ENCODE measurements around the gene CEP78.

CEP78 gene

GRCh38 chr9:78314953-78315870, 79.3 kb downstream of the CEP78 start:
- no peak for DNase-seq

DNA sequence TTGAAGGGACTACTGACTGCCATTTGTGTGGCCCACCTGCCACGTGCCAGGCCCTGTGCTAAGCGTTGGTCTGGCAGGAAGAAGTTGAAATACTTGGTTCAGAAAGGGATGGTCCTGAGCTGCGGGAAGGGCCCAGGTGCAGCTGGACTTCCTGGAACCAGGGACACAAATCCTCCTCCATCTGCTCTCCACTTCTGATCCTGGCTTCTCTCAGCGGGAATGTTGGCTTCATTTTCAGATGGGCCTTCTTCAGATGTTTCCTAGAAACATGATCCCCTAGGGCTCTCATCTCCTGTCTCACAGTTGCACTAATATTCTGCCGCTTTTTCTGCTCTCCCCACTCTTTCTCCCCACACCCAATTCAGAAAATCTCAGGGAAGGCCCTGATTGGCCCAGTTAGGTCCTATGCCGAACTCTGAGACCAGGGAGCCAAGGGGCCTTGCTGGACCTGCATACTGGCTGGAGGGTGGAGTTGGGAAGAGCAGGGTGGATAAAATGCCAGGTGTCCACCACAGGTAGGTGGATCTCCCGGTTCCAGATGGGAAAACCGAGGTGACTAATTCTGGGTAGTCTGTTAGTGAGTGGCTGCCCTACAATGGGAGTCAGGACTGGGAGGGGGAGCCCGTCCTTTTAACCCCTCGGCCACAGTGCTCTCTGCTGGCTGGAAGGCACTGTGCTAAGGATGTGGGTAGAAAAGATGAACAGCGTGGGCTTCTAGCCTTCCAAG, 80.5 kb downstream of the CEP78 start:
- DNase-seq, result no peak

DNA sequence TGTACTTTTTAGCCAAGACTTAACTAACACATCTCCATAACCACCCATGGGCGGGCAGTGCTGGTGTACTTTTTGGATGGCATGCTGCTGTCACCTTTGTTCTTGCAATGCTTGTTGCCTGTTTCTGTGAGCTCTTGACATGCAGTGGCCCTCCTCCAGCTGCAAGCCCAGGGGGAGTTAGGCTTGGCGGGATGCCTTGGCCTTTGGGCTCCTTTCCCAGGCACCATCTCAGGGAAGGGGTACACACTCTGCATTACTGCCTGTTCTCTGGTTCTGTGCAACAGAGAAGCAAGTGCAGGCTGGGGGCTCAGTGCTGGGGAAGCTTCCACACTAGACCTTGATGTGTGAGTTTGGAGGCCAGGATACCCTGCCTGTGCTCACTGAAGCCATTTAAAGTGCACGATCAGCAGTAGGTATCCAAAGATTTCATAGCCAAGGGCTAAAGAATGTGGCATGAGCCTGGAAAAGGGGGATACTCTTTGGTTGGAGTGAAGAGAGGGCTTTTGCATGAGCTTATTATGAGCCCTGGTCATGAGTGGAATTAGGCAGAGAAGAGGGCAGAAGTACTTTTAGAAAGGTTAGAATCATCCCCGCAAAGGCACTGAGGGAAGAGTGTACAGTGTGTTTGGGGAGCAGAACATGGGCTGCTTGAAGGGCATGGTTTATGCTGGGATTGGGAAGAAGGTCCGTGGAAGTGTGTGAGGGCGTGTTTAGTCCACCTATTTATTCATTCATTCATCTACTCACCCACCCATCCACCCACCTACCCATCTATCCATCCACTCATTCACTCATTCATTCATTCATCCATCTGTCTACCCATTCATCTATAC, 83.5 kb downstream of the CEP78 start:
- DNase-seq, result no peak

- DNase-seq, result no peak
Measured at GRCh38 chr9:78320030-78320693, 84.3 kb downstream of the CEP78 start.

GRCh38 chr9:78320875-78321496, 85.1 kb downstream of the CEP78 start:
- no peak for DNase-seq

- no peak for DNase-seq
Measured at GRCh38 chr9:78321505-78321904, 85.6 kb downstream of the CEP78 start.

GRCh38 chr9:78324068-78324650, 88.3 kb downstream of the CEP78 start:
- no peak for DNase-seq

GRCh38 chr9:78324682-78325081, 88.8 kb downstream of the CEP78 start:
- no peak for DNase-seq

DNA sequence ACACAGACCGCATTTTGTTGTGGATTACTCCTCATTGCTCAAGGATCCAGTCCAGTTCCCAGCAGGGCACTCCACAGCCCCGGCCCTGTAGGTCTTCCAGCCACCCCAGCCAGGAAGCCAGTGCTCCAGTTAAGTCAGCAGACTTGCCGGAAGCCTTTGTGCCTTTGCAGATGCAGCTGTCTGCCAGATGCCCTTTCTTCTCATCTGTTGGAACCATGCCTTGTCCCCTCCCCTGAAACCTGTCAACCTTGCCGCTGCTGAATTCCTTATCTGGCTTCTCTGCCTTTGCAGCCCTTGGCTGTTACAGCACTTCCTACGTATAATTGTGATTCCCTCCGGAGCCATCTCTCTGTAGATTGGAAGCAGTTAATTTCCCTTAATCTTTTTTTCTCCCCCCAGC, 89.5 kb downstream of the CEP78 start:
- no peak for DNase-seq

DNA sequence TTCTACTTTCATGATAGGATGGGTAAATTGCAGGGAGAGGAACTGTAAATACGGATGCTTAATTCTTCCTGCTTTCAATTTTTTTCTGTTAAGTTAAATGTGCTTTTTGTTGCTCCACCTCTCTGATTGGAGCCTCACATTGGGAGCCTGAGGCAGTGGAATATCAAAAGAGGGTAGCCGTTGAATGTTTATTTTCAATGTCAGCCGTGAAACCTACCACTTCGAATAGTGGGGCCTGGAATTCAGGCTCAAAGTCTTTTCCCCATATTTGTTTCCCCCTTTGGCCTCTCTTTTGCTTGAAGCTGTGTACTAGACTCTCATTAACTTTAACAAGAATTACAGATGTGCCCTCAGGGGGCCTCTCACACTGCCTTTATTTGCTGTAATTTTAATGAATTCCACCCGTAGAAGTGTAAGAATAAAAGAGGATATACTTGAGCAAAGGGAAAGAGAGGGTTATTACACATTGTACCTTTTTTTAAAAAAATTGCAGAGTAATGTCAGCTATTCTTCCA, 90.0 kb downstream of the CEP78 start:
- DNase-seq, result no peak

- DNase-seq, result no peak
Measured at GRCh38 chr9:78326564-78326963, 90.7 kb downstream of the CEP78 start.
